ENCODE data around the gene PDX1.

- TF ChIP-seq, protein P1, sequence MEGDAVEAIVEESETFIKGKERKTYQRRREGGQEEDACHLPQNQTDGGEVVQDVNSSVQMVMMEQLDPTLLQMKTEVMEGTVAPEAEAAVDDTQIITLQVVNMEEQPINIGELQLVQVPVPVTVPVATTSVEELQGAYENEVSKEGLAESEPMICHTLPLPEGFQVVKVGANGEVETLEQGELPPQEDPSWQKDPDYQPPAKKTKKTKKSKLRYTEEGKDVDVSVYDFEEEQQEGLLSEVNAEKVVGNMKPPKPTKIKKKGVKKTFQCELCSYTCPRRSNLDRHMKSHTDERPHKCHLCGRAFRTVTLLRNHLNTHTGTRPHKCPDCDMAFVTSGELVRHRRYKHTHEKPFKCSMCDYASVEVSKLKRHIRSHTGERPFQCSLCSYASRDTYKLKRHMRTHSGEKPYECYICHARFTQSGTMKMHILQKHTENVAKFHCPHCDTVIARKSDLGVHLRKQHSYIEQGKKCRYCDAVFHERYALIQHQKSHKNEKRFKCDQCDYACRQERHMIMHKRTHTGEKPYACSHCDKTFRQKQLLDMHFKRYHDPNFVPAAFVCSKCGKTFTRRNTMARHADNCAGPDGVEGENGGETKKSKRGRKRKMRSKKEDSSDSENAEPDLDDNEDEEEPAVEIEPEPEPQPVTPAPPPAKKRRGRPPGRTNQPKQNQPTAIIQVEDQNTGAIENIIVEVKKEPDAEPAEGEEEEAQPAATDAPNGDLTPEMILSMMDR (IDR thresholded peaks at IDR 0.05) = no peak
- TF ChIP-seq POLR2A (IDR thresholded peaks at IDR 0.05) = no peak
Observed at GRCh38 chr13:27963491-27963890, 43.7 kb downstream of the PDX1 start.
